DND-41 (cell line): ENCODE results near the gene XXYLT1.

Experiments
- EZH2 ChIP-seq: IDR thresholded peaks from 3 replicates; pipeline ENCODE4 v1.6.1; 2012; ENCODE audit warnings: borderline replicate concordance, low read depth, mild to moderate bottlenecking, moderate library complexity, low read length, inconsistent platforms; ENCODE audit not compliant: severe bottlenecking
- TF ChIP-seq, protein P1 (sequence below): IDR thresholded peaks from 2 replicates; pipeline ENCODE4 v1.5.1; 2012; ENCODE audit warnings: borderline replicate concordance, low read length, moderate library complexity, mild to moderate bottlenecking; ENCODE audit not compliant: poor library complexity, severe bottlenecking; ENCODE audit errors: extremely low read depth

GRCh38 chr3:195071916-195072820 is 198.8 kb downstream of the XXYLT1 start:
- TF ChIP-seq, protein P1, sequence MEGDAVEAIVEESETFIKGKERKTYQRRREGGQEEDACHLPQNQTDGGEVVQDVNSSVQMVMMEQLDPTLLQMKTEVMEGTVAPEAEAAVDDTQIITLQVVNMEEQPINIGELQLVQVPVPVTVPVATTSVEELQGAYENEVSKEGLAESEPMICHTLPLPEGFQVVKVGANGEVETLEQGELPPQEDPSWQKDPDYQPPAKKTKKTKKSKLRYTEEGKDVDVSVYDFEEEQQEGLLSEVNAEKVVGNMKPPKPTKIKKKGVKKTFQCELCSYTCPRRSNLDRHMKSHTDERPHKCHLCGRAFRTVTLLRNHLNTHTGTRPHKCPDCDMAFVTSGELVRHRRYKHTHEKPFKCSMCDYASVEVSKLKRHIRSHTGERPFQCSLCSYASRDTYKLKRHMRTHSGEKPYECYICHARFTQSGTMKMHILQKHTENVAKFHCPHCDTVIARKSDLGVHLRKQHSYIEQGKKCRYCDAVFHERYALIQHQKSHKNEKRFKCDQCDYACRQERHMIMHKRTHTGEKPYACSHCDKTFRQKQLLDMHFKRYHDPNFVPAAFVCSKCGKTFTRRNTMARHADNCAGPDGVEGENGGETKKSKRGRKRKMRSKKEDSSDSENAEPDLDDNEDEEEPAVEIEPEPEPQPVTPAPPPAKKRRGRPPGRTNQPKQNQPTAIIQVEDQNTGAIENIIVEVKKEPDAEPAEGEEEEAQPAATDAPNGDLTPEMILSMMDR, result no peak
- no peak for TF ChIP-seq EZH2
